SK-N-MC (cell line): ENCODE measurements around the gene TMEM150A.

Experiments
- DNase-seq: peaks from one replicate; pipeline ENCODE4 v3.0.0-alpha.2; 2011; ENCODE audit warnings: low read depth, low spot score
- H3K27ac ChIP-seq: fragments of 200-600 bp; sonication (generic); 2 replicates; pipeline ENCODE4 v1.5.1; 2016; ENCODE audit warnings: mixed run types
- H3K36me3 ChIP-seq: fragments of 200-600 bp; sonication (generic); 2 replicates; pipeline ENCODE4 v1.6.1; 2017; ENCODE audit warnings: antibody characterized with exemption, low read length, mixed read lengths; ENCODE audit not compliant: insufficient read depth
- H3K4me3 ChIP-seq: fragments of 200-600 bp; sonication (generic); 2 replicates; pipeline ENCODE4 v1.5.1; 2016
- H3K9ac ChIP-seq: fragments of 200-600 bp; sonication (generic); 2 replicates; pipeline ENCODE4 v1.8.0; 2017; ENCODE audit warnings: mixed run types, mixed read lengths; ENCODE audit not compliant: insufficient read length
- H3K9me3 ChIP-seq: fragments of 200-600 bp; sonication (generic); 2 replicates; pipeline ENCODE4 v1.6.1; 2017; ENCODE audit warnings: low read depth, mild to moderate bottlenecking, antibody characterized with exemption, low read length, moderate library complexity, mixed read lengths
- EZH2 ChIP-seq: fragments of 200-600 bp; sonication (generic); IDR thresholded peaks from one replicate; pipeline ENCODE4 v1.6.1; 2017; ENCODE audit warnings: antibody characterized with exemption
- FOXP2 ChIP-seq: optimal IDR thresholded peaks from 2 replicates; pipeline ENCODE3; 2011; ENCODE audit warnings: mild to moderate bottlenecking, moderate library complexity; ENCODE audit not compliant: insufficient read depth; ENCODE audit errors: extremely low read length, control extremely low read depth
- POLR2AphosphoS5 ChIP-seq: IDR thresholded peaks from 2 replicates; pipeline ENCODE4 v1.6.1; 2012; ENCODE audit warnings: mild to moderate bottlenecking, low read depth, low read length, borderline replicate concordance

The TMEM150A gene

DNA sequence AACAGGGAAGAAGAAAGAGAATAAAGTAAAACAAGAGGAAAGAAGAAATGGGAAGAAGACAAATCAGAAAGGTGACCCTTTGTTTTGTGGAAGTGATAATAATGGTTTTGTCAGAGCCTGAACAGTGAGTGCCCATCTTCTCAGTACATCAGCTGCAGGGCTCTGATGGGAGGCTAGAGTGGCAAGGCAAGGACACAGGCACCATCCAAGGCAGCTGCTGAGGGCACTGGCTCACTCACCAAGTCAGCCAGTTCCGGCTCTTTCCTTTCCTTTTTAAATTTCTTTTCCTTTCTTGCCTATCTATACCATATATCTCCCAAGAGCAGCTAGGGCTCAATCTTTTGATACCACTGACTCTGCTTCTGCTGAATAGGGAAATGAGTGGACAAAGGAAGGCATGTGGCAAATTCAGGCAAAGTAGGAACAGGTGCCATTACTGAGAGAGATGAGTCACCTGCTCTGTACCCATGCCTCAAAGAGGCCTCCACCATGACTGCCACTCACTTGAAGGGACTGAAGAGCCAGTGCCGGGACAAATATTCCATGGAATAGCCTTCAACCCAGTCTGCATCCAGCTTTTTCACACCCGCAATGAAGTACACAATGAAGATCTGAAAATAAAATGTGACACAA is 47.4 kb downstream of the TMEM150A start:
- Histone ChIP-seq H3K4me3 (no peak overlapping the region), H3K9me3 (no peaks in the 10 kb centered on the region), H3K9ac (no peak overlapping the region), H3K36me3 (peaks cover 50% of the 10 kb centered on the region), H3K27ac (no peak overlapping the region)
- no peak for DNase-seq
- TF ChIP-seq FOXP2 (no peak), EZH2 (no peak), POLR2AphosphoS5 (no peak)

DNA sequence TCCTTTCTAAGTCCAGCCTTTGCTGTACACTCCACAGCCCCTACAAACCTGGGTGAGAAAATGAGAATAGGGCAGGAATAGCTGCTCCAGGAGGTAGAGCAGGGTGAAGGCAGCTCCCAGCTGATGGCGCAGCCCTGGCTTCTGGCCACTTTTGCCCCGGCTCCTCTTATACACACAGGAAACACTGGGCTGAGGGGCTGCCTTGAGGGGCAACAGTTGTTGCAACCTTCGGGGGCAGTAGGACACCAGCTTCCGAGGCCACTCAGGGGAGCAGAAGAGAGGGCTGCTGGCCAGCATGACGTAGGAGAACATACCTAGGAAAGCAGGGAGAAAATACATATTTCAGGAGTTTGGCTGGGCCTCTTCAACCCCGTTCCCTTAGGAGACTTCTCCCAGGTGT is 49.3 kb downstream of the TMEM150A start:
- no peaks in the 10 kb centered on the region for H3K9me3 ChIP-seq
- H3K9ac ChIP-seq, result no peak overlapping the region
- no peak overlapping the region for H3K27ac ChIP-seq
- H3K4me3 ChIP-seq, result no peak overlapping the region
- DNase-seq, result no peak
- TF ChIP-seq POLR2AphosphoS5 (no peak), EZH2 (no peak), FOXP2 (no peak)
- peaks cover 57% of the 10 kb centered on the region for H3K36me3 ChIP-seq

DNA sequence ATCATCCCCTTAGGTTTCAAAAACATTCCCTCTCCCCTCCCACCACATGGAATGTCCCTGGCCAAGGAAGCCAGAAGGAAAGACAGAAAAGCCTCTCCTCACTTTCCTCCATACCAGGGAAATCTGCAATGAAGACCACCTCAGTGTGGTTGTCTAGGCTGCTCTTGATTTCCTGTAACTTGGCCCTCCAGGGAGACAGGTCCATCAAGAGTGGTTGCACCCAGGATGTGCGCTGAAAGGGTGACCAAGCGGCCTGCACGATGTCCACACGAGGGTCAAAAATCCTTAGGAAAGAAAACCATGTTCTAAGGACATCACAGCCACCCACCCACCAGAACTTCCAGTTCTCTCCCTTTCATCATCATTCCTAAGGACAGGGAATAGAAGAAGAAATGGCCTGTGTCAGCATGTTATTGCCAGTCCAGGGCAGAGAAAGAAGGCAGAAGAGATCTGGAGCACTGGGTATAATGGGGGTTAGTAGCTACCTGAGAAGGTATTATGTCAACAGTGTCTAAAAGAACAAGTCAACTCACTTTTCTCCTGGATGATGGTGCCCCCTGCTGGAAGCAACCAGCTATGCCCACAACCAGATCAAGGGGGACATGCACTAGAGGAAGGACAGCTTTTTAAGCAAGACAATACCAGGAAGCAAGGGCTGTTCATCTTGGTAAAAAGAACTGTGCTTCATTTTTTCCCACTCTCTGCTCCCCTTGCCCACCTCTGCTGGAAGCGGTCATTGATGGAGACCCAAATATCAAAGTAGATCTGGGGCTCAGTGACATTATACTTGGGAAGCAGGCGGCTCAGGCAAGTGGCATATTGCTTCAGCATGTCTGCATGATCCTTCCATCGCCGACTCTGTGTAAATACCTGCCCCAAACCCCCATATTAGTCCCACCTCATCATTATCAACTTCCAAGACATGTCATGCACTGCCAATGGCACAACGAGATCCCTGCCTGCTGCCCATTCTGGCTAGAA is 50.5 kb downstream of the TMEM150A start:
- TF ChIP-seq POLR2AphosphoS5 (0 out of 2 replicates have a peak, but pooled peaks have one; percentile 19), FOXP2 (no peak), EZH2 (no peak)

DNA sequence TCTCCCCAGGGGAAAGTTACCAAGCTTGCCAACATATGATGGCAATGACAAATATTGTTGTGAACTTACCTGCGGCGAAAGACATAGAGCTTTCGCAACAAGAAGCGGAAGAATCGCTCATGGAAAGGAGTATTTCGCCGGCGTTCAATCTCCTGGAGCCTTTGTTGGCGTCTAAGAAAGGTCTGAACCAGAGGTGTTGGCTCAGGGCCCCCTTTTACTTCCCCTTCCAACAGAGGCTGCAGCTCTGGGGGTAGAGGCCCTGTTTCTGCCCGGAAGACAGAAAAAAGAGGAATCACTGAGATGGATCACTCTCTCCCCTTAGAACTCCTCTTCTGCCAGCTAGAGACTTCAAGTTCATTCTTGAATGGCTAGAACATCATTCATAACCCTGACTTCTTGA is 52.0 kb downstream of the TMEM150A start:
- TF ChIP-seq EZH2, result no peak
- TF ChIP-seq FOXP2, result no peak
- TF ChIP-seq POLR2AphosphoS5, result no peak
- H3K9me3 ChIP-seq, result no peaks in the 10 kb centered on the region
- peaks cover 62% of the 10 kb centered on the region for H3K36me3 ChIP-seq
- DNase-seq, result no peak
- H3K27ac ChIP-seq, result no peak overlapping the region
- no peak overlapping the region for H3K4me3 ChIP-seq
- H3K9ac ChIP-seq, result no peak overlapping the region

More for the DNA sequence above, 50.5 kb downstream of the TMEM150A start:
- H3K9me3 ChIP-seq, result no peaks in the 10 kb centered on the region
- H3K4me3 ChIP-seq, result no peak overlapping the region
- peaks cover 56% of the 10 kb centered on the region for H3K36me3 ChIP-seq
- no peak overlapping the region for H3K9ac ChIP-seq
- no peak for DNase-seq
- H3K27ac ChIP-seq, result no peak overlapping the region

DNA sequence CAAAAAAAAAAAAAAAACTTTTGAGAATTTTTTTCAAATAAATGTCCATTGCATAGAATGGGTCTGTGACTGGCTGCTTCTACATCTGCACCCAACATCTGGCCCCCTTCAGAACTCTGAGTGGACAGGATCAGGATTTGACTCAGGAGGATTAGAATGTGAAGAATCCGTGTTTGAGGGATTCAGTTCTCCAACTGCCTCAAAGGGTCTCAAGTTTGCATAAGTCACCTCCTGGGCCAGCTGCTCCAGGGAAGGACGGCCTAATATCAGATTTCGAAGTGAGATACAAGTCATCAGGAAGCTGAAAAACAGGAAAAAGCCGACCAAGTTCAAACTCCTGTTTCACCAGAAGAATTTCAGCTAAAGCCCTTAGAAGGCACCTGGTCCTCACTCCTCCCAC is 52.7 kb downstream of the TMEM150A start:
- no peak overlapping the region for H3K9ac ChIP-seq
- TF ChIP-seq POLR2AphosphoS5, result no peak
- no peak for TF ChIP-seq FOXP2
- TF ChIP-seq EZH2, result no peak
- H3K4me3 ChIP-seq, result no peak overlapping the region
- no peak for DNase-seq
- peak overlapping the region; percentile 51 for H3K27ac ChIP-seq
- no peaks in the 10 kb centered on the region for H3K9me3 ChIP-seq
- peaks cover 66% of the 10 kb centered on the region for H3K36me3 ChIP-seq

DNA sequence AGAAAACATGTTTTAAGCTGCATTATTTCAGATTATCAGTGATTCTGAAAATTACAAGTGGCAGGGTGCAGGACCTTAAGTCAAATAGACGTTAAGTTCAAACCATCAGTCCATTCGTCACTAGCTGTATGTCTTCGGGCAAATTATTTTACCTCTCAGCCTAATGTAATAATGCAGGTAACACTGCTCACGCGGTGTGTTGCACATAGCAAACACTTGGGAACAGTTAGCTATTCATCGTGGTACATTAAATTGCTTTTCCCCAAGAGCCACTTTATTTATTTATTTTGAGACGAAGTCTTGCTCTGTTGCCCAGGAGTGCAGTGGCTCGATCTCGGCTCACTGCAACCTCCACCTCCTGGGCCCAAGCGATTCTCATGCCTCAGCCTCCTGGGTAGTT is 53.4 kb downstream of the TMEM150A start:
- Histone ChIP-seq H3K36me3 (peaks cover 68% of the 10 kb centered on the region), H3K4me3 (no peak overlapping the region), H3K9ac (no peak overlapping the region), H3K27ac (peak overlapping the region; percentile 78), H3K9me3 (no peaks in the 10 kb centered on the region)
- no peak for TF ChIP-seq EZH2
- no peak for TF ChIP-seq POLR2AphosphoS5
- no peak for TF ChIP-seq FOXP2
- DNase-seq, result no peak

DNA sequence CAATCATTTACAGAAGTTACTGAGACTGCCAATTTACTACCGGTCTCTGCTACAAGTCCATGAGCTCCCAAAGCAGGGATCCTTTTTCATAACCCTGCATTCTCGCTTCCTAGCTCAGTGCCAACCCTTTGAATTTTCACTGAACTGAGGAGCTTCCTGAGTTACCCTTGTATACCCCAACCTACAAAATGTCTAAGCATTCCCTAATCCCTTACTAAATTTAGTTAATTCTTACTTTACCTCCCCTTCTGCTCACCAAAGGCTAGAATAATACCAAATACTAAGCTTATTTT is 53.9 kb downstream of the TMEM150A start:
- Histone ChIP-seq H3K9ac (no peak overlapping the region), H3K4me3 (no peak overlapping the region), H3K27ac (peak overlapping the region; percentile 78), H3K9me3 (no peaks in the 10 kb centered on the region), H3K36me3 (peaks cover 70% of the 10 kb centered on the region)
- DNase-seq, result no peak
- peak; percentile 7; the same call in 1 of the 2 replicates for TF ChIP-seq POLR2AphosphoS5
- no peak for TF ChIP-seq FOXP2
